H1 (cell line): ENCODE results near the gene NPM1. TPM values are rescaled to one million over a fixed set of nuclear protein-coding genes. Genes with fewer than 3 reads are reported as not detected.
A peak's percentile ranks its signal among the peaks of the same experiment; 100 is the strongest.

Source experiments
- CTCF ChIA-PET: fragments of 300-600 bp; sonication (Branson Sonifier 250); formaldehyde crosslinking; loops from one replicate; lab custom pipeline; 2021; ENCODE audit not compliant: partially characterized antibody; lab: Charles Lee
- POLR2A ChIA-PET: fragments of 300-600 bp; sonication (Branson Sonifier 250); formaldehyde crosslinking; loops from one replicate; lab custom pipeline; 2021; ENCODE audit warnings: inconsistent platforms; ENCODE audit not compliant: partially characterized antibody; lab: Charles Lee
- DNase-seq, 2 experiments: peaks; one replicate each; pipeline versions ENCODE4 v3.0.0 to v3.0.0-alpha.2; 2010 to 2022; ENCODE audit warnings: low spot score in 2 of 2, low read depth in 1 of 2, mixed read lengths in 1 of 2
- FAIRE-seq: peaks from 2 replicates; lab custom pipeline; 2011; peaks lifted over from hg19 to GRCh38; lab: Jason Lieb, UNC
- H2AFZ ChIP-seq: 2 replicates; pipeline ENCODE4 v1.8.1; 2012; ENCODE audit warnings: low read length, inconsistent platforms
- H2AK5ac ChIP-seq: 2 replicates; pipeline ENCODE4 v1.6.1; 2013; ENCODE audit warnings: low read depth, low read length
- H2BK120ac ChIP-seq: replicated peaks from 2 replicates; pipeline ENCODE3; 2013; ENCODE audit warnings: low read depth, low read length, inconsistent platforms
- H2BK12ac ChIP-seq: 2 replicates; pipeline ENCODE4 v1.6.1; 2013; ENCODE audit warnings: low read depth, low read length
- H2BK15ac ChIP-seq: 2 replicates; pipeline ENCODE4 v1.6.1; 2013; ENCODE audit warnings: low read length
- H2BK20ac ChIP-seq: 2 replicates; pipeline ENCODE4 v1.6.1; 2013; ENCODE audit warnings: low read length
- H2BK5ac ChIP-seq: 2 replicates; pipeline ENCODE4 v1.6.1; 2013; ENCODE audit warnings: low read depth, low read length
- H3K14ac ChIP-seq: 2 replicates; pipeline ENCODE4 v1.6.1; 2013; ENCODE audit warnings: inconsistent platforms; ENCODE audit not compliant: insufficient read length
- H3K18ac ChIP-seq: 2 replicates; pipeline ENCODE4 v1.6.1; 2013; ENCODE audit warnings: low read length; ENCODE audit errors: extremely low read depth
- H3K23ac ChIP-seq: 2 replicates; pipeline ENCODE4 v1.6.1; 2013; ENCODE audit warnings: inconsistent platforms; ENCODE audit not compliant: insufficient read length
- H3K23me2 ChIP-seq: 2 replicates; pipeline ENCODE4 v1.6.1; 2013; ENCODE audit warnings: low read depth, low read length
- H3K27ac ChIP-seq: 2 replicates; pipeline ENCODE4 v1.6.1; 2011; ENCODE audit warnings: low read depth, low read length, inconsistent platforms
- H3K27me3 ChIP-seq, 4 experiments: replicated peaks in 1 of 4; 1 replicate in 1 of 4; 2 replicates in 3 of 4; pipeline versions ENCODE4 v1.6.1 to v1.8.1; 2011 to 2013; ENCODE audit warnings: low read length in 3 of 4, mild to moderate bottlenecking in 3 of 4, inconsistent platforms in 2 of 4, mixed read lengths in 2 of 4, moderate library complexity in 1 of 4; ENCODE audit not compliant: control insufficient read depth in 3 of 4, insufficient read depth in 3 of 4; ENCODE audit errors: extremely low read depth in 1 of 4
- H3K36me3 ChIP-seq, 4 experiments: 2 replicates each; pipeline versions ENCODE4 v1.6.1 to v1.8.1; 2011 to 2013; ENCODE audit warnings: mild to moderate bottlenecking in 4 of 4, low read length in 3 of 4, moderate library complexity in 2 of 4, control low read depth in 1 of 4, inconsistent platforms in 1 of 4; ENCODE audit not compliant: insufficient read depth in 4 of 4, control insufficient read depth in 2 of 4
- H3K4ac ChIP-seq: replicated peaks from 2 replicates; pipeline ENCODE3; 2013; ENCODE audit warnings: low read length, low read depth, mixed read lengths, inconsistent platforms; ENCODE audit not compliant: insufficient read length
- H3K4me1 ChIP-seq, 4 experiments: replicated peaks in 1 of 4; 1 replicate in 1 of 4; 2 replicates in 3 of 4; pipeline versions ENCODE4 v1.6.1 to v1.8.1; 2011 to 2013; ENCODE audit warnings: low read length in 3 of 4, inconsistent platforms in 2 of 4, mixed read lengths in 1 of 4; ENCODE audit not compliant: insufficient read depth in 4 of 4, control insufficient read depth in 3 of 4
- H3K4me2 ChIP-seq, 2 experiments: 2 replicates each; pipeline versions ENCODE4 v1.6.1 to v1.8.1; 2011 to 2013; ENCODE audit warnings: low read depth in 2 of 2, low read length in 2 of 2, control low read depth in 1 of 2, inconsistent platforms in 1 of 2, mild to moderate bottlenecking in 1 of 2; ENCODE audit not compliant: insufficient read depth in 1 of 2
- H3K4me3 ChIP-seq, 4 experiments: fragments of 200-600, 300-600 bp in 1 of 4; sonication (generic), shearing (Covaris generic), sonication (Bioruptor Twin) in 1 of 4; 2 replicates each; pipeline versions ENCODE4 v1.5.1 to v1.8.1; 2011 to 2016; ENCODE audit warnings: low read length in 4 of 4, low read depth in 3 of 4, control low read depth in 2 of 4, inconsistent platforms in 2 of 4, mild to moderate bottlenecking in 2 of 4, mixed read lengths in 1 of 4, moderate library complexity in 1 of 4; ENCODE audit not compliant: insufficient read depth in 2 of 4; ENCODE audit errors: extremely low read depth in 1 of 4
- H3K56ac ChIP-seq: replicated peaks from 2 replicates; pipeline ENCODE3; 2013; ENCODE audit warnings: low read depth, mild to moderate bottlenecking, mixed read lengths, low read length, inconsistent platforms; ENCODE audit not compliant: insufficient read length
- H3K79me1 ChIP-seq: 2 replicates; pipeline ENCODE4 v1.6.1; 2013; ENCODE audit warnings: low read depth, low read length, control low read depth
- H3K79me2 ChIP-seq, 2 experiments: 2 replicates each; pipeline versions ENCODE4 v1.6.1 to v1.8.1; 2012 to 2013; ENCODE audit warnings: low read length in 2 of 2, mild to moderate bottlenecking in 2 of 2, inconsistent platforms in 1 of 2; ENCODE audit not compliant: insufficient read depth in 2 of 2, control insufficient read depth in 1 of 2
- H3K9ac ChIP-seq, 4 experiments: replicated peaks in 1 of 4; 1 replicate in 1 of 4; 2 replicates in 3 of 4; pipeline versions ENCODE4 v1.6.1 to v1.8.1; 2011 to 2013; ENCODE audit warnings: low read depth in 3 of 4, low read length in 3 of 4, control low read depth in 2 of 4, mild to moderate bottlenecking in 2 of 4, moderate library complexity in 2 of 4, inconsistent platforms in 1 of 4; ENCODE audit errors: extremely low read depth in 1 of 4
- H3K9me3 ChIP-seq, 2 experiments: 2 replicates each; pipeline versions ENCODE4 v1.6.1 to v1.8.1; 2012 to 2013; ENCODE audit warnings: mild to moderate bottlenecking in 2 of 2, moderate library complexity in 2 of 2, control low read depth in 1 of 2, inconsistent platforms in 1 of 2, low read depth in 1 of 2, low read length in 1 of 2, mixed read lengths in 1 of 2; ENCODE audit not compliant: insufficient read depth in 2 of 2
- H4K20me1 ChIP-seq, 2 experiments: replicated peaks in 1 of 2; 2 replicates each; pipeline versions ENCODE3 to v1.8.1; 2011 to 2013; ENCODE audit warnings: inconsistent platforms in 2 of 2, low read length in 2 of 2, mild to moderate bottlenecking in 1 of 2; ENCODE audit not compliant: insufficient read depth in 2 of 2, control insufficient read depth in 1 of 2
- H4K5ac ChIP-seq: 2 replicates; pipeline ENCODE4 v1.6.1; 2013; ENCODE audit warnings: low read length, low read depth, mixed read lengths, inconsistent platforms; ENCODE audit not compliant: insufficient read length
- H4K8ac ChIP-seq: 2 replicates; pipeline ENCODE4 v1.8.0; 2013; ENCODE audit warnings: mild to moderate bottlenecking, moderate library complexity, low read length, inconsistent platforms; ENCODE audit not compliant: insufficient read depth; ENCODE audit errors: extremely low read depth
- H4K91ac ChIP-seq: replicated peaks from 2 replicates; pipeline ENCODE3; 2013; ENCODE audit warnings: low read length, mixed read lengths, inconsistent platforms; ENCODE audit not compliant: insufficient read length
- GTF2F1 ChIP-seq: IDR thresholded peaks from 2 replicates; pipeline ENCODE4 v1.6.1; 2012; ENCODE audit warnings: low read depth, low read length, improper control_type of control experiment, borderline replicate concordance
- POLR2A ChIP-seq, 2 experiments: IDR thresholded peaks; 1 replicate in 1 of 2; 2 replicates in 1 of 2; pipeline ENCODE4 v1.6.1; 2011; ENCODE audit warnings: low read depth in 2 of 2, low read length in 2 of 2, mild to moderate bottlenecking in 2 of 2; ENCODE audit errors: control extremely low read depth in 1 of 2
- POLR2AphosphoS5 ChIP-seq: IDR thresholded peaks from 2 replicates; pipeline ENCODE4 v1.6.1; 2011; ENCODE audit warnings: low read depth, low read length
- RXRA ChIP-seq: IDR thresholded peaks from 2 replicates; pipeline ENCODE4 v1.6.1; 2011; ENCODE audit warnings: low read depth, mild to moderate bottlenecking, low read length, moderate library complexity; ENCODE audit not compliant: insufficient read depth
- SP2 ChIP-seq: IDR thresholded peaks from 2 replicates; pipeline ENCODE4 v1.6.1; 2012; ENCODE audit warnings: mild to moderate bottlenecking, low read length, inconsistent platforms
- WGBS, 2 experiments: shearing (Covaris generic) in 1 of 2; methylation state at CpG; one replicate each; pipeline versions ENCODE4 v1.1.6 to v1.1.7; 2013 to 2015; ENCODE audit warnings: low lambda C conversion rate in 2 of 2, mixed read lengths in 2 of 2, inconsistent platforms in 1 of 2, low coverage in 1 of 2, missing lambda C conversion rate in 1 of 2; ENCODE audit not compliant: insufficient replicate concordance in 2 of 2, insufficient coverage in 1 of 2, insufficient read length in 1 of 2; ENCODE audit errors: extremely low coverage in 1 of 2, missing lambda C conversion rate in 1 of 2; 5-methylcytosine and 5-hydroxymethylcytosine counted together
- polyA plus RNA-seq, 7 experiments: library from polyadenylated mRNA; depleted of rRNA in 3 of 7; stranded (reverse) in 5 of 7; unstranded in 2 of 7; fragments of >200 nt in 5 of 7; fragments of 200-250 nt in 2 of 7; gene quantifications; 1 replicate in 5 of 7; 2 replicates in 1 of 7; 4 replicates in 1 of 7; pipeline versions ENCODE4 v1.2.1 to v1.2.3, GENCODE V29; 2011 to 2013; ENCODE audit warnings: missing spikeins in 2 of 7, mixed read lengths in 2 of 7
- total RNA-seq: library from RNA; stranded (reverse); fragmentation: NEBNext Ultra II Directional; extraction: Animal tissue kit (Norgen Biotek cat#: 25700); gene quantifications from 2 replicates; pipeline ENCODE4 v1.2.1, GENCODE V29; 2021

Gene NPM1
- total and polyA plus RNA-seq, 2 of the 8 experiments (the other 6 are each of a cell fraction or from before 2014, with no cell fraction given), result 2,182 to 4,042 TPM

- Histone ChIP-seq H2AFZ (no peak overlapping the region), H2BK15ac (no peak overlapping the region), H3K23ac (no peak overlapping the region), H3K27me3 (no peaks in the 10 kb centered on the region), H3K56ac (no peak overlapping the region), H3K79me1 (no peaks in the 10 kb centered on the region; the same call in 1 of the 2 replicates), H3K4ac (no peak overlapping the region), H3K4me2 (no peak overlapping the region), H3K4me3 (no peak overlapping the region), H3K27ac (no peak overlapping the region), H4K91ac (no peak overlapping the region), H3K4me1 (no peaks in the 10 kb centered on the region), H3K9me3 (no peaks in the 10 kb centered on the region), H3K9ac (no peak overlapping the region), H4K20me1 (peaks cover 22 to 23% of the 10 kb centered on the region in 2 experiments), H2BK12ac (no peak overlapping the region), H3K14ac (no peak overlapping the region), H3K18ac (no peak overlapping the region), H2BK120ac (no peak overlapping the region), H3K23me2 (no peaks in the 10 kb centered on the region; the same call in 1 of the 2 replicates), H2BK5ac (no peak overlapping the region), H2BK20ac (no peak overlapping the region), H2AK5ac (no peak overlapping the region), H3K36me3 (peaks cover 26 to 63% (median 52%) of the 10 kb centered on the region in 4 experiments), H3K79me2 (peaks cover 0 to 42% of the 10 kb centered on the region in 2 experiments; a peak in 2 of 4 replicates), H4K5ac (no peak overlapping the region), H4K8ac (no peak overlapping the region; the same call in 1 of the 2 replicates)
- DNase-seq (no peak), FAIRE-seq (no peak)
- POLR2A ChIA-PET, result interaction anchor here (0.9 to 12.5 kb wide), 3 partner anchors 21 to 45 kb away, joined by 3 to 626 read pairs (median 6); partner anchors contain the start of gene NPM1
- peak in 1 of 2 experiments; percentile 47; a peak in 1 of 3 replicates for TF ChIP-seq POLR2A (IDR thresholded peaks at IDR 0.05; ENCODE audit: control extremely low read depth in 1 of 2, low read depth in 2 of 2, low read length in 2 of 2)
- no peak for TF ChIP-seq GTF2F1
- TF ChIP-seq RXRA, result no peak
- TF ChIP-seq SP2, result no peak
- peak; percentile 65 for TF ChIP-seq POLR2AphosphoS5
- 96% methylated on average over 5 of the region's 5 CpGs; no CpG with 5 or more reads in 1 of the 2 experiments for WGBS, 2 experiments
- CTCF ChIA-PET, result interaction anchor here (0.6 kb wide), 1 partner anchor 1452 kb away, joined by 3 read pairs; no protein-coding TSS in a partner anchor
These were observed 24.5 kb downstream of the NPM1 start for GRCh38 chr5:171412186-171412585.
